ENCODE measurements around the gene CD8A. TPM values are rescaled to one million over a fixed set of nuclear protein-coding genes. Genes with fewer than 3 reads are reported as not detected.

The CD8A gene
- total RNA-seq, 2 donors from 2014 or later, result 0.39 to 0.52 TPM

GRCh38 chr2:86772611-86773010 lies 18.1 kb downstream of the CD8A start:
- H3K4me3 ChIP-seq, result no peak overlapping the region
- H3K36me3 ChIP-seq, result peaks cover 31% of the 10 kb centered on the region
- H3K9me3 ChIP-seq, result no peaks in the 10 kb centered on the region
- H3K4me1 ChIP-seq, result peaks cover 0 to 11% of the 10 kb centered on the region in 2 donors
- DNase-seq (ENCODE audit: low spot score), result no peak
- TF ChIP-seq CTCF (IDR thresholded peaks at IDR 0.05), result no peak
- H3K27ac ChIP-seq, result no peak overlapping the region
- H3K27me3 ChIP-seq, result no peaks in the 10 kb centered on the region

- H3K36me3 ChIP-seq, result peaks cover 36% of the 10 kb centered on the region
- no peak overlapping the region for H3K4me3 ChIP-seq
- no peaks in the 10 kb centered on the region for H3K9me3 ChIP-seq
- H3K27ac ChIP-seq, result no peak overlapping the region
- no peak for DNase-seq (ENCODE audit: low spot score)
- TF ChIP-seq CTCF (IDR thresholded peaks at IDR 0.05), result no peak
- H3K4me1 ChIP-seq, result peaks cover 0 to 11% of the 10 kb centered on the region in 2 donors
- H3K27me3 ChIP-seq, result no peaks in the 10 kb centered on the region
Observed at GRCh38 chr2:86770816-86771301, 19.9 kb downstream of the CD8A start.

- TF ChIP-seq CTCF (IDR thresholded peaks at IDR 0.05), result no peak
- no peak overlapping the region for H3K27ac ChIP-seq
- H3K4me3 ChIP-seq, result no peak overlapping the region
Observed at GRCh38 chr2:86769838-86770237, 20.9 kb downstream of the CD8A start.

GRCh38 chr2:86768189-86768949 lies 22.3 kb downstream of the CD8A start:
- Histone ChIP-seq H3K27ac (no peak overlapping the region), H3K36me3 (peaks cover 36% of the 10 kb centered on the region), H3K9me3 (no peaks in the 10 kb centered on the region), H3K4me3 (no peak overlapping the region), H3K4me1 (peaks cover 0 to 24% of the 10 kb centered on the region in 2 donors), H3K27me3 (no peaks in the 10 kb centered on the region)
- TF ChIP-seq CTCF (IDR thresholded peaks at IDR 0.05), result no peak
- DNase-seq (ENCODE audit: low spot score), result no peak

More at GRCh38 chr2:86769838-86770237, 20.9 kb downstream of the CD8A start:
- no peaks in the 10 kb centered on the region for H3K27me3 ChIP-seq
- DNase-seq (ENCODE audit: low spot score), result no peak
- no peaks in the 10 kb centered on the region for H3K9me3 ChIP-seq
- H3K4me1 ChIP-seq, result peaks cover 0 to 17% of the 10 kb centered on the region in 2 donors
- H3K36me3 ChIP-seq, result peaks cover 36% of the 10 kb centered on the region

GRCh38 chr2:86765310-86765695 lies 25.4 kb downstream of the CD8A start:
- H3K9me3 ChIP-seq, result no peaks in the 10 kb centered on the region
- H3K4me1 ChIP-seq, result peaks cover 0 to 24% of the 10 kb centered on the region in 2 donors
- H3K27me3 ChIP-seq, result no peaks in the 10 kb centered on the region
- no peak overlapping the region for H3K4me3 ChIP-seq
- no peak for DNase-seq (ENCODE audit: low spot score)
- H3K27ac ChIP-seq, result no peak overlapping the region
- no peak for TF ChIP-seq CTCF (IDR thresholded peaks at IDR 0.05)
- H3K36me3 ChIP-seq, result peaks cover 16% of the 10 kb centered on the region

Data from right atrium auricular region (tissue), 2 donors.